Parathyroid adenoma (tissue), 2 donors: ENCODE results near the gene COPS6.

Experiments
- H2AFZ ChIP-seq: fragments of 300-600 bp; sonication (generic); one replicate; pipeline ENCODE4 v1.7.0; 2017; ENCODE audit warnings: antibody characterized with exemption, mild to moderate bottlenecking
- H3K27ac ChIP-seq: fragments of 300-600 bp; sonication (generic); one replicate; pipeline ENCODE4 v1.7.0; 2017
- H3K27me3 ChIP-seq: fragments of 300-600 bp; sonication (generic); one replicate; pipeline ENCODE4 v1.7.0; 2017; ENCODE audit warnings: low read length; ENCODE audit not compliant: control insufficient read depth, insufficient read depth
- H3K36me3 ChIP-seq: fragments of 300-600 bp; sonication (generic); one replicate; pipeline ENCODE4 v1.7.0; 2017; ENCODE audit warnings: low read length; ENCODE audit not compliant: control insufficient read depth, insufficient read depth
- H3K4me1 ChIP-seq: fragments of 300-600 bp; sonication (generic); one replicate; pipeline ENCODE4 v1.7.0; 2017; ENCODE audit warnings: control low read depth
- H3K4me2 ChIP-seq: fragments of 300-600 bp; sonication (generic); one replicate; pipeline ENCODE4 v1.7.0; 2017; ENCODE audit warnings: low read length
- H3K4me3 ChIP-seq: fragments of 300-600 bp; sonication (generic); one replicate; pipeline ENCODE4 v1.7.0; 2017; ENCODE audit warnings: low read depth, low read length
- H3K79me2 ChIP-seq: fragments of 300-600 bp; sonication (generic); one replicate; pipeline ENCODE4 v1.7.0; 2017; ENCODE audit warnings: control low read depth
- H3K9ac ChIP-seq: fragments of 300-600 bp; sonication (generic); one replicate; pipeline ENCODE4 v1.7.0; 2017; ENCODE audit warnings: mild to moderate bottlenecking
- H3K9me3 ChIP-seq: fragments of 300-600 bp; sonication (generic); one replicate; pipeline ENCODE4 v1.7.0; 2017; ENCODE audit warnings: low read length; ENCODE audit not compliant: control insufficient read depth
- CTCF ChIP-seq: fragments of 300-600 bp; sonication (generic); IDR thresholded peaks from one replicate; pipeline ENCODE4 v1.7.0; 2017; ENCODE audit warnings: antibody characterized with exemption, mild to moderate bottlenecking
- donor health status: primary hyperparathyroidism.

Gene COPS6

DNA sequence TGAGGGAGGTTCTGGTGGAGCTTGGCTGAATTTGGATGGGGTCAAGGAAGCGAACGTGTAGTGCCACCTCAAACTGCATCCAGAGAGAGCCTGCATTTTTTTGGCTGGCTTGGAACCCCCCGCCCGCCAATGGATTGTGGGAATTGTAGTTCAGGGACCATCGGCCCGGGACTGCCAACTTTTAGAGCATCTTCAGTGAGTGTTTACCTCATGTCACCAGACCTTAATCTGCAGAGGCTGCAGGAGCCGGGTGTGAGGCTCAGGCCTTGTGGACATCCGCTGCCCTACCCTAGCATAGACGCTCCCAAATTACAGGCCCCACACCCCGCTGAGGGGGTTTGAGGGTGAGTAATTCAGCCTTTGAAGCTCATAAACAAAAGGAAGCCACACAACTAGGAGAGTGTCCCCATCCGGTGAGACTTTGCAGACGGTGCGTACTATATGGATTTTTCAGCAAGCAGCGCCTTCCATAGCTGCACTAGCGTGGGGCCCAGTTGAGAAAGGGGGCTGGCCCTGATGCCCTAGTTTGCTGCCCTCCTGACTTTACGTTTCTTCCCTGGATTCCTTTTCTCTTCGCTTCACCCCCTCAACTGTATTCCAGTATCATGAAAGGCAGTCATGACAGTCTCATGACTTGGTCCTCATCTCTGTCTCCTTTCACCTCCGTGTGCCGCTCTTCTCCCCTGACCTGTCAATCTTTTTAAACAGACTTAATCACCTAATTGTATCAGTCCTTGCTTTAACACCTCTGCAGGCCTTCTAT, 31.4 kb downstream of the COPS6 start:
- H2AFZ ChIP-seq, result peak overlapping the region; percentile 97
- no peak overlapping the region for H3K9ac ChIP-seq
- H3K4me3 ChIP-seq, result peak overlapping the region; percentile 95
- H3K27ac ChIP-seq, result peak overlapping the region; percentile 97
- no peaks in the 10 kb centered on the region for H3K27me3 ChIP-seq
- H3K36me3 ChIP-seq, result no peaks in the 10 kb centered on the region
- no peaks in the 10 kb centered on the region for H3K9me3 ChIP-seq
- peaks cover 8% of the 10 kb centered on the region for H3K79me2 ChIP-seq
- H3K4me2 ChIP-seq, result peak overlapping the region; percentile 92
- no peak for TF ChIP-seq CTCF
- peaks cover 7% of the 10 kb centered on the region for H3K4me1 ChIP-seq

GRCh38 chr7:100120733-100121036, 31.9 kb downstream of the COPS6 start:
- Histone ChIP-seq H3K4me3 (no peak overlapping the region), H3K27me3 (no peaks in the 10 kb centered on the region), H2AFZ (no peak overlapping the region), H3K36me3 (no peaks in the 10 kb centered on the region), H3K4me1 (peaks cover 7% of the 10 kb centered on the region), H3K9me3 (no peaks in the 10 kb centered on the region), H3K4me2 (peak overlapping the region; percentile 92), H3K79me2 (peaks cover 8% of the 10 kb centered on the region), H3K27ac (peak overlapping the region; percentile 97), H3K9ac (no peak overlapping the region)
- no peak for TF ChIP-seq CTCF

DNA sequence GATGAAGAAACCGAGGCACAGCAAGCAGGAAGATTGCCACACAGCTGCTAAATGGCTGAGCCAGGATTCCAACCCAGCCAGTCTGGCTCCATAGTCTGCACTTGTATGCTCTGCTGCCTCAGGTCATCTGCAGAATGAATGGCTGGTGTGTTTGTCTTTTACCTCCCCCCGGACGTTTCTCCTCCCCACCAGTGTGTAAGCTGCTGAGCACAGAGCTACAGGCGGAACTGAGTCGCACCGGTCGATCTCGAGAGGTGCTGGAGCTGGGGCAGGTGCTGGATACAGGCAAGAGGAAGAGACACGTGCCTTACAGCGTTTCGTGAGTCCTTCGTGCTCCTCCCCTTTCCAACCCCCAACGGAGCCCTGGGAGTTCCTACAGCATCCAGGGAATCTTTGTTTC, 33.3 kb downstream of the COPS6 start:
- Histone ChIP-seq H3K4me3 (no peak overlapping the region), H3K4me1 (peaks cover 7% of the 10 kb centered on the region), H3K79me2 (peaks cover 8% of the 10 kb centered on the region), H2AFZ (no peak overlapping the region), H3K4me2 (no peak overlapping the region), H3K27me3 (no peaks in the 10 kb centered on the region), H3K9ac (no peak overlapping the region), H3K9me3 (no peaks in the 10 kb centered on the region), H3K27ac (no peak overlapping the region), H3K36me3 (no peaks in the 10 kb centered on the region)
- no peak for TF ChIP-seq CTCF

DNA sequence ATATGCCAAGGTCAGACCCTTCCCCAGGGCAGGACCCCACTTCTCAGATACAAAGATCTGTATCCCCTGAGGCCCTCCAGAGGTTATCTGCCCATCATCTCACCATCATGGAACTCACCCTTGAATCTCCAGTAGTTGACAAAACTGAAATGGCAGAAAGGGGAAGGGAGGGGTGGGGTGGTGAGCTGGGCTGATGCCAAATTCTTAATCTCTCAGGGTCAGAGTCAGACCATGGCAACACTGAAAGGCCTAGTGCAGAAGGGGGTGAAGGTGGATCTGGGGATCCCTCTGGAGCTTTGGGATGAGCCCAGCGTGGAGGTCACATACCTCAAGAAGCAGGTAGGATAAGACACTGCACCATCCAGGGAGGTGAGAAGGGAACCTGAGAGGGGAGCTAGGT, 33.8 kb downstream of the COPS6 start:
- Histone ChIP-seq H3K4me1 (peaks cover 7% of the 10 kb centered on the region), H3K4me3 (no peak overlapping the region), H3K79me2 (peaks cover 8% of the 10 kb centered on the region), H2AFZ (no peak overlapping the region), H3K9me3 (no peaks in the 10 kb centered on the region), H3K4me2 (no peak overlapping the region), H3K27ac (no peak overlapping the region), H3K9ac (no peak overlapping the region), H3K27me3 (no peaks in the 10 kb centered on the region), H3K36me3 (no peaks in the 10 kb centered on the region)
- no peak for TF ChIP-seq CTCF
